SK-N-SH treated with all-trans-retinoic acid at 6 μM for 48 hours (cell line): ENCODE results near the gene SCAF4.
A peak's percentile ranks its signal among the peaks of the same experiment; 100 is the strongest.

Source experiments
- ATAC-seq: fragments of 200-7000 bp; cut with Tn5 transposase; 3 replicates; pipeline ENCODE4 v1.9.1; 2020; ENCODE audit warnings: mild to moderate bottlenecking, moderate library complexity
- ARNTL ChIP-seq: fragments of 450-650 bp; formaldehyde crosslinking; IDR thresholded peaks from 2 replicates; pipeline ENCODE4 v1.5.0; 2020; ENCODE audit warnings: low read depth, mild to moderate bottlenecking, moderate library complexity, borderline replicate concordance
- BACH2 ChIP-seq: fragments of 250-450 bp; sonication (Bioruptor Pico); IDR thresholded peaks from 2 replicates; pipeline ENCODE4 v1.9.0; 2021; ENCODE audit warnings: mild to moderate bottlenecking, borderline replicate concordance
- CSDC2 ChIP-seq: fragments of 250-450 bp; sonication (Bioruptor Pico); IDR thresholded peaks from 2 replicates; pipeline ENCODE4 v1.5.0; 2020; ENCODE audit warnings: mild to moderate bottlenecking, moderate library complexity
- ESRRG ChIP-seq: fragments of 250-450 bp; sonication (Bioruptor Pico); IDR thresholded peaks from 2 replicates; pipeline ENCODE4 v1.6.1; 2021; ENCODE audit warnings: mild to moderate bottlenecking
- GLIS3 ChIP-seq: fragments of 250-450 bp; sonication (Bioruptor Pico); IDR thresholded peaks from 2 replicates; pipeline ENCODE4 v1.5.0; 2020; ENCODE audit warnings: mild to moderate bottlenecking, moderate library complexity
- ISL1 ChIP-seq: fragments of 250-450 bp; sonication (Bioruptor Pico); IDR thresholded peaks from 2 replicates; pipeline ENCODE4 v2.1.2; 2022; ENCODE audit warnings: mild to moderate bottlenecking, moderate library complexity
- OSR1 ChIP-seq: fragments of 250-450 bp; sonication (Bioruptor Pico); IDR thresholded peaks from 2 replicates; pipeline ENCODE4 v1.8.0; 2022; ENCODE audit warnings: moderate library complexity, mild to moderate bottlenecking, inconsistent platforms
- PPARA ChIP-seq: fragments of 250-450 bp; sonication (Bioruptor Pico); IDR thresholded peaks from 2 replicates; pipeline ENCODE4 v1.5.0; 2020; ENCODE audit warnings: mild to moderate bottlenecking, borderline replicate concordance
- RARB ChIP-seq: fragments of 250-450 bp; sonication (Bioruptor Pico); IDR thresholded peaks from 2 replicates; pipeline ENCODE4 v1.8.0; 2021; ENCODE audit warnings: mild to moderate bottlenecking, moderate library complexity
- SNAI2 ChIP-seq: fragments of 250-450 bp; sonication (Bioruptor Pico); IDR thresholded peaks from 2 replicates; pipeline ENCODE4 v1.5.0; 2020; ENCODE audit warnings: mild to moderate bottlenecking, moderate library complexity
- ZC3H10 ChIP-seq: fragments of 250-450 bp; sonication (Bioruptor Pico); IDR thresholded peaks from 2 replicates; pipeline ENCODE4 v1.5.1; 2021; ENCODE audit warnings: mild to moderate bottlenecking, moderate library complexity
- ZFP3 ChIP-seq: fragments of 250-450 bp; sonication (Bioruptor Pico); IDR thresholded peaks from 2 replicates; pipeline ENCODE4 v1.5.0; 2020; ENCODE audit warnings: mild to moderate bottlenecking, moderate library complexity
- ZFP30 ChIP-seq: fragments of 450-650 bp; formaldehyde crosslinking; IDR thresholded peaks from 2 replicates; pipeline ENCODE4 v1.5.0; 2022; ENCODE audit warnings: mild to moderate bottlenecking, moderate library complexity
- ZNF565 ChIP-seq: fragments of 450-650 bp; formaldehyde crosslinking; conservative IDR thresholded peaks from 2 replicates; pipeline ENCODE4 v1.5.0; 2020; ENCODE audit warnings: low read depth, mild to moderate bottlenecking, moderate library complexity
- ZNF70 ChIP-seq: fragments of 450-650 bp; formaldehyde crosslinking; IDR thresholded peaks from 2 replicates; pipeline ENCODE4 v1.5.0; 2020; ENCODE audit warnings: mild to moderate bottlenecking, moderate library complexity
- ZNF8 ChIP-seq: fragments of 450-650 bp; formaldehyde crosslinking; IDR thresholded peaks from 2 replicates; pipeline ENCODE4 v1.5.0; 2020; ENCODE audit warnings: mild to moderate bottlenecking, moderate library complexity
- TF ChIP-seq, protein P1 (sequence below): fragments of 250-450 bp; sonication (Bioruptor Pico); IDR thresholded peaks from 2 replicates; pipeline ENCODE4 v1.8.0; 2020; ENCODE audit warnings: mild to moderate bottlenecking, moderate library complexity, borderline replicate concordance
- TF ChIP-seq, protein P2 (sequence below): fragments of 250-450 bp; sonication (Bioruptor Pico); IDR thresholded peaks from 2 replicates; pipeline ENCODE4 v1.5.0; 2020; ENCODE audit warnings: mild to moderate bottlenecking, moderate library complexity
- TF ChIP-seq, protein P3 (sequence below): fragments of 250-450 bp; sonication (Bioruptor Pico); IDR thresholded peaks from 2 replicates; pipeline ENCODE4 v1.8.0; 2021; ENCODE audit warnings: low read depth, mild to moderate bottlenecking, moderate library complexity, borderline replicate concordance
- TF ChIP-seq, protein P4 (sequence below): fragments of 250-450 bp; sonication (Bioruptor Pico); IDR thresholded peaks from 2 replicates; pipeline ENCODE4 v1.5.1; 2020; ENCODE audit warnings: low read depth, mild to moderate bottlenecking, moderate library complexity
- TF ChIP-seq, protein P5 (sequence below): fragments of 250-450 bp; sonication (Bioruptor Pico); IDR thresholded peaks from 2 replicates; pipeline ENCODE4 v1.5.1; 2021; ENCODE audit warnings: mild to moderate bottlenecking, moderate library complexity

SCAF4 gene

DNA sequence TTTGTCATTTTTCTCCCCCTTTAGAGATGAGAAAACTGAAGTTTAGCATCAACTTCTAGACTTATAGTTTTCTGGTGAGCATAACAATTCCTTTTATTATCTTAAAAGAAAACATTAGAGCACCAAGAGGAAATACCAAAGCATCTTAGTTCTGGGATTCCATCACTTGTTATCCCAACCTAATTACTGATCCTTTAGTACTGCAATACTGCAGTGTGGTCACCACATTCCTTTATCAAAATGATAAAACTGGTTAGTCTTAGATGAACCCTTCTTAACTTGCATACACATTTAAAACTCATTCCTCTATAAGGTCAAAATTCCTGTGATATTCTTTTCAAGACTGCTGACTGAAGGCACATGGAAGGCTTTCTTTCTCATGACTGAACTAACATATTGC, 49.3 kb downstream of the SCAF4 start:
- peak; percentile 52 for ATAC-seq
- TF ChIP-seq, protein P1, sequence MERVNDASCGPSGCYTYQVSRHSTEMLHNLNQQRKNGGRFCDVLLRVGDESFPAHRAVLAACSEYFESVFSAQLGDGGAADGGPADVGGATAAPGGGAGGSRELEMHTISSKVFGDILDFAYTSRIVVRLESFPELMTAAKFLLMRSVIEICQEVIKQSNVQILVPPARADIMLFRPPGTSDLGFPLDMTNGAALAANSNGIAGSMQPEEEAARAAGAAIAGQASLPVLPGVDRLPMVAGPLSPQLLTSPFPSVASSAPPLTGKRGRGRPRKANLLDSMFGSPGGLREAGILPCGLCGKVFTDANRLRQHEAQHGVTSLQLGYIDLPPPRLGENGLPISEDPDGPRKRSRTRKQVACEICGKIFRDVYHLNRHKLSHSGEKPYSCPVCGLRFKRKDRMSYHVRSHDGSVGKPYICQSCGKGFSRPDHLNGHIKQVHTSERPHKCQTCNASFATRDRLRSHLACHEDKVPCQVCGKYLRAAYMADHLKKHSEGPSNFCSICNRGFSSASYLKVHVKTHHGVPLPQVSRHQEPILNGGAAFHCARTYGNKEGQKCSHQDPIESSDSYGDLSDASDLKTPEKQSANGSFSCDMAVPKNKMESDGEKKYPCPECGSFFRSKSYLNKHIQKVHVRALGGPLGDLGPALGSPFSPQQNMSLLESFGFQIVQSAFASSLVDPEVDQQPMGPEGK (CRISPR knock-in tag), result no peak
- TF ChIP-seq ZNF70 (CRISPR knock-in tag) (no peak), PPARA (CRISPR knock-in tag) (no peak), ARNTL (CRISPR knock-in tag) (no peak), ESRRG (CRISPR knock-in tag) (no peak), ZC3H10 (CRISPR knock-in tag) (no peak), ZFP30 (no peak), OSR1 (no peak), ZFP3 (CRISPR knock-in tag) (no peak), ZNF565 (CRISPR knock-in tag) (no peak), ISL1 (CRISPR knock-in tag) (no peak), GLIS3 (CRISPR knock-in tag) (no peak), ZNF8 (CRISPR knock-in tag) (no peak), CSDC2 (no peak), RARB (CRISPR knock-in tag) (no peak), BACH2 (CRISPR knock-in tag) (no peak)
- TF ChIP-seq, protein P2, sequence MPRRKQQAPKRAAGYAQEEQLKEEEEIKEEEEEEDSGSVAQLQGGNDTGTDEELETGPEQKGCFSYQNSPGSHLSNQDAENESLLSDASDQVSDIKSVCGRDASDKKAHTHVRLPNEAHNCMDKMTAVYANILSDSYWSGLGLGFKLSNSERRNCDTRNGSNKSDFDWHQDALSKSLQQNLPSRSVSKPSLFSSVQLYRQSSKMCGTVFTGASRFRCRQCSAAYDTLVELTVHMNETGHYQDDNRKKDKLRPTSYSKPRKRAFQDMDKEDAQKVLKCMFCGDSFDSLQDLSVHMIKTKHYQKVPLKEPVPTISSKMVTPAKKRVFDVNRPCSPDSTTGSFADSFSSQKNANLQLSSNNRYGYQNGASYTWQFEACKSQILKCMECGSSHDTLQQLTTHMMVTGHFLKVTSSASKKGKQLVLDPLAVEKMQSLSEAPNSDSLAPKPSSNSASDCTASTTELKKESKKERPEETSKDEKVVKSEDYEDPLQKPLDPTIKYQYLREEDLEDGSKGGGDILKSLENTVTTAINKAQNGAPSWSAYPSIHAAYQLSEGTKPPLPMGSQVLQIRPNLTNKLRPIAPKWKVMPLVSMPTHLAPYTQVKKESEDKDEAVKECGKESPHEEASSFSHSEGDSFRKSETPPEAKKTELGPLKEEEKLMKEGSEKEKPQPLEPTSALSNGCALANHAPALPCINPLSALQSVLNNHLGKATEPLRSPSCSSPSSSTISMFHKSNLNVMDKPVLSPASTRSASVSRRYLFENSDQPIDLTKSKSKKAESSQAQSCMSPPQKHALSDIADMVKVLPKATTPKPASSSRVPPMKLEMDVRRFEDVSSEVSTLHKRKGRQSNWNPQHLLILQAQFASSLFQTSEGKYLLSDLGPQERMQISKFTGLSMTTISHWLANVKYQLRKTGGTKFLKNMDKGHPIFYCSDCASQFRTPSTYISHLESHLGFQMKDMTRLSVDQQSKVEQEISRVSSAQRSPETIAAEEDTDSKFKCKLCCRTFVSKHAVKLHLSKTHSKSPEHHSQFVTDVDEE, result no peak
- TF ChIP-seq, protein P3, sequence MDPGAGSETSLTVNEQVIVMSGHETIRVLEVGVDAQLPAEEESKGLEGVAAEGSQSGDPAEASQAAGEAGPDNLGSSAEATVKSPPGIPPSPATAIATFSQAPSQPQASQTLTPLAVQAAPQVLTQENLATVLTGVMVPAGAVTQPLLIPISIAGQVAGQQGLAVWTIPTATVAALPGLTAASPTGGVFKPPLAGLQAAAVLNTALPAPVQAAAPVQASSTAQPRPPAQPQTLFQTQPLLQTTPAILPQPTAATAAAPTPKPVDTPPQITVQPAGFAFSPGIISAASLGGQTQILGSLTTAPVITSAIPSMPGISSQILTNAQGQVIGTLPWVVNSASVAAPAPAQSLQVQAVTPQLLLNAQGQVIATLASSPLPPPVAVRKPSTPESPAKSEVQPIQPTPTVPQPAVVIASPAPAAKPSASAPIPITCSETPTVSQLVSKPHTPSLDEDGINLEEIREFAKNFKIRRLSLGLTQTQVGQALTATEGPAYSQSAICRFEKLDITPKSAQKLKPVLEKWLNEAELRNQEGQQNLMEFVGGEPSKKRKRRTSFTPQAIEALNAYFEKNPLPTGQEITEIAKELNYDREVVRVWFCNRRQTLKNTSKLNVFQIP (CRISPR knock-in tag), result no peak
- TF ChIP-seq, protein P4, sequence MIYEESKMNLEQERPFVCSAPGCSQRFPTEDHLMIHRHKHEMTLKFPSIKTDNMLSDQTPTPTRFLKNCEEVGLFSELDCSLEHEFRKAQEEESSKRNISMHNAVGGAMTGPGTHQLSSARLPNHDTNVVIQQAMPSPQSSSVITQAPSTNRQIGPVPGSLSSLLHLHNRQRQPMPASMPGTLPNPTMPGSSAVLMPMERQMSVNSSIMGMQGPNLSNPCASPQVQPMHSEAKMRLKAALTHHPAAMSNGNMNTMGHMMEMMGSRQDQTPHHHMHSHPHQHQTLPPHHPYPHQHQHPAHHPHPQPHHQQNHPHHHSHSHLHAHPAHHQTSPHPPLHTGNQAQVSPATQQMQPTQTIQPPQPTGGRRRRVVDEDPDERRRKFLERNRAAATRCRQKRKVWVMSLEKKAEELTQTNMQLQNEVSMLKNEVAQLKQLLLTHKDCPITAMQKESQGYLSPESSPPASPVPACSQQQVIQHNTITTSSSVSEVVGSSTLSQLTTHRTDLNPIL, result no peak
- TF ChIP-seq, protein P5, sequence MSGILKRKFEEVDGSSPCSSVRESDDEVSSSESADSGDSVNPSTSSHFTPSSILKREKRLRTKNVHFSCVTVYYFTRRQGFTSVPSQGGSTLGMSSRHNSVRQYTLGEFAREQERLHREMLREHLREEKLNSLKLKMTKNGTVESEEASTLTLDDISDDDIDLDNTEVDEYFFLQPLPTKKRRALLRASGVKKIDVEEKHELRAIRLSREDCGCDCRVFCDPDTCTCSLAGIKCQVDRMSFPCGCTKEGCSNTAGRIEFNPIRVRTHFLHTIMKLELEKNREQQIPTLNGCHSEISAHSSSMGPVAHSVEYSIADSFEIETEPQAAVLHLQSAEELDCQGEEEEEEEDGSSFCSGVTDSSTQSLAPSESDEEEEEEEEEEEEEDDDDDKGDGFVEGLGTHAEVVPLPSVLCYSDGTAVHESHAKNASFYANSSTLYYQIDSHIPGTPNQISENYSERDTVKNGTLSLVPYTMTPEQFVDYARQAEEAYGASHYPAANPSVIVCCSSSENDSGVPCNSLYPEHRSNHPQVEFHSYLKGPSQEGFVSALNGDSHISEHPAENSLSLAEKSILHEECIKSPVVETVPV (CRISPR knock-in tag), result no peak

DNA sequence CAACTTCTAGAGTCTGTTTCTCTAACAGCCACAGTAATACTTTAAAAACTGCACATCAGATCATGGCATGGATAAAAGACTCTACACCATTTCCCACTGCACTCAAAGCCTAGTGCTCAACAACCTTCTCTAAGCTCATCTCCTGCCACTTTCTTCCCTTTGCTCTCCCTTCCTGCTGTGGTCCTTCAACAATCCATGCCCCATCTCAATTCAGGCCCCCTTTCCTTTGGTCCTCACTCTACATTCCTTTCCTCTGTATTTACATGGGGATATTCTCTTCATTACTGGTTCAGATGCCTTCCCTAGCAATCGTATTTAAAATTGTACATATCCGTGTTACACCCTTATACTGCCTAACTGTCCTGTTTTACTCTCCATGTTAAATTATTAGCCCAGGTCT, 53.4 kb downstream of the SCAF4 start:
- TF ChIP-seq ZC3H10 (CRISPR knock-in tag) (no peak), ISL1 (CRISPR knock-in tag) (no peak), PPARA (CRISPR knock-in tag) (no peak)
- TF ChIP-seq, protein P4, result no peak
- ATAC-seq, result no peak

DNA sequence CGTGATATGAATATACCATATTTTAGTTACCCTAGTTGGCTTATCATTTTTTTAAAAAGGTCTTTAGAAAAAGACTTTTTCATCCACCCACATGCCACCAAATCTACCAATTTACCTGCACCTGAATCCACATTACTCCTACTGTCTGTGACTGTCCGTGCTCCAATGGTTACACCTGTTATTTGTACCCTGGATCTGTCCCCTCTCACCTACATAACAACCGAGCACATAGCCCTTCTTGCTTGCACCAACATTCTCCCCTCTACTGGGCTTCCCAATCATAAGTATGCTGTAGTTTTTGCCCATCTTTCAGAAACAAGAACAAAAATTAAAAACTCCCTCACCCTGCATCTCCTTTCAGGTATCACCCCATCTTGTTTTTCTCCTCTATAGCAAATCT, 54.9 kb downstream of the SCAF4 start:
- no peak for ATAC-seq
- no peak for TF ChIP-seq SNAI2
- TF ChIP-seq, protein P5 (CRISPR knock-in tag), result no peak
- TF ChIP-seq OSR1, result no peak
- TF ChIP-seq BACH2 (CRISPR knock-in tag), result no peak
- no peak for TF ChIP-seq ZFP3 (CRISPR knock-in tag)
- TF ChIP-seq ARNTL (CRISPR knock-in tag), result no peak
- TF ChIP-seq CSDC2, result no peak
- TF ChIP-seq, protein P1 (CRISPR knock-in tag), result no peak
- no peak for TF ChIP-seq ZNF8 (CRISPR knock-in tag)
- TF ChIP-seq ZNF565 (CRISPR knock-in tag), result no peak
- TF ChIP-seq, protein P4, result no peak
